ENCODE measurements around the gene TARBP1.

DNA sequence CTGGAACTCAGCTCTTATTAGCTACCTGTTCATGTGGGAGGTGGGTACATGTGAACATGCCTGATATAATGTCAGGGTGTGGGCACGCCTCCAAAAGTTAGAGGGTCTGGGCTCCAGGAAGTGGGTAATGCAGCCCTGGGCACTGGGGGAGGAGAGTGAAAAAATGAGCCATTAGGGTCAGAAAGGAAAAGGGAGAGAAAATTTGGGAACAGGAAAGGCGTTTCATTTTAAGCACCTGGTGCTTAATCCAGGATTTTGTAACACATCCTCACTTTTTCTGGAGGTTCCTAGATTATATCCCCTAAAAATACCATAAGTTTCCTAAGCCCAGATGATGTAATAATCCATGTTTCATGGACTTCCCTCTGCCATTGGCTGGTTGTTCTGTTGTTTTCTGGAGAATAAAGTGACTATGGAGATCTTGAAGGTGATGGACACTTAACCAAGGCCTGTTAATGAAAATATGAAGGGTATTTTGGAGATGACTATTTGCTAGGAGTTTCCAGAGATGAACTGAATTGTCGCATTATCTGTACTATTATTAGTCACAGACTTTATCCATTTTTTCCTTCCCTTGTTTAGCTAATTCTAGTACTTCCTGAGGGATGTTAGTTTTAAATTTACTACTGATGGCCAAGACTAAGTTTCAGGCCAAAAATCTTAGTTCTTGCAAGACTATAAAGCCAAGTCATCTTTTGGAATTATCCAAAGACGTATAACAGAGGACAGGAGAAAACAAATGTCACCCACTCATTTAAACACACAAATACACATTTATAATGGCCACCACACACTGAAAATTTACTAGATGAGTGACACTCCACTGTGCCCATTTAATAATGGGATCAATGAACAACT is 24.4 kb upstream of the TARBP1 start:
- TF ChIP-seq, protein P1, sequence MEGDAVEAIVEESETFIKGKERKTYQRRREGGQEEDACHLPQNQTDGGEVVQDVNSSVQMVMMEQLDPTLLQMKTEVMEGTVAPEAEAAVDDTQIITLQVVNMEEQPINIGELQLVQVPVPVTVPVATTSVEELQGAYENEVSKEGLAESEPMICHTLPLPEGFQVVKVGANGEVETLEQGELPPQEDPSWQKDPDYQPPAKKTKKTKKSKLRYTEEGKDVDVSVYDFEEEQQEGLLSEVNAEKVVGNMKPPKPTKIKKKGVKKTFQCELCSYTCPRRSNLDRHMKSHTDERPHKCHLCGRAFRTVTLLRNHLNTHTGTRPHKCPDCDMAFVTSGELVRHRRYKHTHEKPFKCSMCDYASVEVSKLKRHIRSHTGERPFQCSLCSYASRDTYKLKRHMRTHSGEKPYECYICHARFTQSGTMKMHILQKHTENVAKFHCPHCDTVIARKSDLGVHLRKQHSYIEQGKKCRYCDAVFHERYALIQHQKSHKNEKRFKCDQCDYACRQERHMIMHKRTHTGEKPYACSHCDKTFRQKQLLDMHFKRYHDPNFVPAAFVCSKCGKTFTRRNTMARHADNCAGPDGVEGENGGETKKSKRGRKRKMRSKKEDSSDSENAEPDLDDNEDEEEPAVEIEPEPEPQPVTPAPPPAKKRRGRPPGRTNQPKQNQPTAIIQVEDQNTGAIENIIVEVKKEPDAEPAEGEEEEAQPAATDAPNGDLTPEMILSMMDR (IDR thresholded peaks at IDR 0.05) = no peak
- no peak for TF ChIP-seq ZFX (IDR thresholded peaks at IDR 0.05; ENCODE audit: borderline replicate concordance)
